NCI-H2171 (cell line): Measurements from ENCODE around the gene SH3D21.

Source experiments
- DNase-seq: peaks from one replicate; lab custom pipeline; 2025; lab: John Stamatoyannopoulos, UW

The SH3D21 gene

DNA sequence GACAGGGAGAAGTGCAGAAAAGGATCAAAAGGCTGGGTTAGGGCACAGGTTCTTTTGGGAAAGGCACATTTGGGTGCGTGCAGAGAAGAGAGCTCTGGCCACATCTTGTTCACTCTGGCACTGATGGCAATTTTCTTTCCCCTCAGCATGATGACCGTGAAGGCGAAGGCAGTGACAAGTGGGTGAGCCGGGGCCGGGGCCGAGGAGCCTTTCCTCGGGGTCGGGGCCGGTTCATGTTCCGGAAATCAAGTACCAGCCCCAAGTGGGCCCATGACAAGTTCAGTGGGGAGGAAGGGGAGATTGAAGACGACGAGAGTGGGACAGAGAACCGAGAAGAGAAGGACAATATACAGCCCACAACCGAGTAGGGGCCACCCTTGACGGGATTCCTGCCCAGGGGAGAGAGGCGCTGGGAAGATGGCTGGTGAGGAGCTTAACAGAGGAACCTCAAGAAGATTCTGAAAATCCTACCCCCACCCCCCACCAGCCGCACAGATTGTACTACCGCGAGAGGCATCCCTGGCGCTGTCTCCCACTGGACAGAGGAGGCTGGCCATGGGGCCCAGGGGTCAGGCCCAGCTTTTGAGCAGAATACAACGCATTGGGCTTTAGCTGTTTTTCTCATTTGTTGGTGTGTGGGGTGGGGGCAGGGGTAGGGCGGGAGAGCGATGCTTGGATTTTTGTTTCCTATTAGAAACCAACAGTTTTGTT, 2.4 kb upstream of the SH3D21 start:
- no peak for DNase-seq

DNA sequence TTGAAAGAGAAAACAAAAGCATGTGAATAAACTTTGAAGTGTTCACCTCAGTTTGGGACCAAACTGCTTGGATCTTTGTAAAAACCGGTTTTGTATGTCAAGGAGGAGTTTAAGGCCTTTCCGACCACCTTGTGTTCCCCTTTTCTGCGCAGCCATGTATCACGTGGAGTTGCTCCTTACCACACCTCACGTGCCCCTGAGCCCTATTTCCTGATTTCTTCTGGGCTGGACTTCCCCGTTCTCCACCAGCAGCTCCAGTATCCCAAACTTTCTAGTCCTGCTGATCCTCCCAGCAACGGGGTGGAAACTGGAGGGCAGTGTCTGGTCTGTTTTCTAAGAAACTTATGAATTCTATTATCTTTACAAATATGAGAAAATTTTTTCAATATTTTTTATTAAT, 1.6 kb upstream of the SH3D21 start:
- DNase-seq, result no peak

DNA sequence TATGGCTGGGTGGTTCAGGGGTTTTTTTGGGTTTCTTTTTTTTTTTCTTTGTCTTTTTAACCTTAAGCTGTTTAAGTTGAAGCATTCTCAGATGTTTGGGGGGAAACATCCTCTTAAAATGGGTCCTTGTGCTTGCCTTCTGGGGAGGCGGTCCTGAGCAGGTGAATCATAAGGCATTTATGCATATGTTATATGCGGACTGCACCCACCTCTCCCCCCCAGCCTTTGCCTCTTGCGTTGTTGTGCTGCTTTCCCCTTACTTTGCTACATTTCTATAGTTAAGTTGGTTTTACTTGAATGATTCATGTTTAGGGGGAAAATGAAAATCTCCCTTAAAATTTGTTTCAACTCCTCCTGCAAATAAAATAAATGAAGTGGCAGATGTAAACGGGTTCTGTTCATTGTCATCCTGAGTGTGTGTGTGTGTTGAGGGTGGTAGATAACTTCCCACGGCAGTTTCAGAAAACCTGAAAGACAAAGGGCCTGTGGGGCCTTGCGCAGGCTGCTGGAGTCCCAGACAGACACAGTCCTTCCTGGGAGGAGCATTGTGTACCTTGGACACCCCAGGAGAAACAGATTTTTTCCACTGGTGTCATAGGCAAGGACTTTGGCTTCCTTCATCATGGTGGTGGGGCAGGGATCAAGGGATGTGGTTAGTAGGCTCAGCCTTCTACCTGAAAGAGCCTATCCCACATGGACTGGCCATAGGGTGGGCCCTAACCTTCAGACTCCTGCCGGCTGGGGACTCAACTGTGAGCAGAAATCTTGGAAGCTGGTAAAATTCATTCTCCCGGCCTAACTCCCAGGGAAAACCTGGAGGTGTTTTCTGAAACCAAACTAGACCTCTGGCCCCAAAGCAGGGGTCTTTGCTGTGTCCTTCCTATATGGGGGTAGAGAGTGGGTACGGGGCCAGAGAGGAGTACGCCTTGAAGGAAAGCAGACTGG, 926 bp upstream of the SH3D21 start:
- DNase-seq, result no peak

DNA sequence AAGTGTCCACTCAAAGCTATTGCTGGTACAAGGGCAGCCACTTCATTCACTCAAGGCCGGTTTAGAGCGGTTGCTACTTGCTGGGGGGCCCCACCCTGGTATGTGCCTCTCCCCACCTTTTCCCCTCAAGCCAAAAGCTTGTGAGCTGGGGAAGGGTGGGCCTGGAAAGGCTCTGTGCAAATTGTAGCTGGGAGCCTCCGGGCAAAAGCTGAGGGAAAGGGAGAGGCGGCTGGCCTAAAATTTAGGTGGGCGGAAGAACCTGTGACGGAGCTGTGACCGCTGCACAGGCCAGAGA, 306 bp upstream of the SH3D21 start:
- no peak for DNase-seq

DNA sequence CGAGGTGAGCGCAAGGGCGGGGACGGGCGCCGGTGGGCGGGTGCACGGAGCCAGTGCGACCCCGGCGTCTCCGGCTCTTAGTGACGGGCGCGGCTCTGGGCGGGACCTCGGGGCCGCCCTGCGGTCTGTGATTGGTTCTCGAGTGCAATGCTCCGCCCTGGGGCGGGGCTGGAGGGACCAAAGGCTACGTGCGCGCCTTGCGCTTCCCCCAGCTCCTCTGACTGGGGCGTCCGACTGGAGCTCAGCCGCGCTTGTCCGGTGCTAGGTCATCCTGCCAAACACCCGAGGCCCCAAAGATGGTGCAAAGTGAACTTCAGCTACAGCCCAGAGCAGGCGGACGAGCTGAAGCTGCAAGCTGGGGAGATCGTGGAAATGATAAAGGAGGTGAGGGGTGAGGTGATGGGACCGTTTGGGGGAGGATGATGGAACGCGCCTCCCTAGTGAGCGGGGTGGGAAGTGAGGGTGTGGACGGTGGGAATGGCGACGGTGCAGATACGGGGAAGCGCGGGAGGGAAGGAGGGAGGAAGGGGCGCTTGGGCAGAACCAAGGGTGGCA, 811 bp downstream of the SH3D21 start:
- DNase-seq, result peak; percentile 92

DNA sequence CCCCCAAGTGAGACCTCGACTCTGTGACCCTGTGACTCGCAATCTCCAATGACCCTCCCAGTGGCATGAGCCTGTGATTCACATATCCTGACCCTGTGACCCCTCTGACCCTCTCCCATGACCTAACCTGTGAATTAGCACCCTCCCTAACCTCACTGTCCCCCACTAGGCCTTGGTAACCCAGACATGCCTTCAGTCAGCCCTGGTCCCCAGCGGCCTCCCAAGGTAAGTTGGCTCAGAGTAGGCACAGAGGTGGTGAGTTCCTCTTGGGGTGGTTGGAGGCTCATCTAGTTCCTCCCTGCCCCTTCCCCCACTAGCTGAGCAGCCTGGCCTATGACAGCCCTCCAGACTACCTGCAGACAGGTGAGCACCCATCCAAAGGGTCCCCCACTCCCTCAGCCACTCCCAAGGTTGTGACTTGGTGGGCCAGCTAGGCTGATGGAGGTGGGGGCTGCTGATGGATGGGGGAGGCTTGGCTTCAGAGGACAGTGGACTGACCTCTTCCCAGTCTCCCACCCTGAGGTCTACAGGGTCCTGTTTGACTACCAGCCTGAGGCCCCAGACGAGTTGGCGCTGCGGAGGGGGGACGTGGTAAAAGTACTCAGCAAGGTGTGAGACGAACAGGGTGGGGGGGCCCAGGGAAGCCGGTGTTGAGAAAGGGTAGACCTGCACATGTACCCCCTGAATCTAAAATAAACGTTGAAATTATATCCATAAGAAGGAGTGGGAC, 1.6 kb downstream of the SH3D21 start:
- no peak for DNase-seq

DNA sequence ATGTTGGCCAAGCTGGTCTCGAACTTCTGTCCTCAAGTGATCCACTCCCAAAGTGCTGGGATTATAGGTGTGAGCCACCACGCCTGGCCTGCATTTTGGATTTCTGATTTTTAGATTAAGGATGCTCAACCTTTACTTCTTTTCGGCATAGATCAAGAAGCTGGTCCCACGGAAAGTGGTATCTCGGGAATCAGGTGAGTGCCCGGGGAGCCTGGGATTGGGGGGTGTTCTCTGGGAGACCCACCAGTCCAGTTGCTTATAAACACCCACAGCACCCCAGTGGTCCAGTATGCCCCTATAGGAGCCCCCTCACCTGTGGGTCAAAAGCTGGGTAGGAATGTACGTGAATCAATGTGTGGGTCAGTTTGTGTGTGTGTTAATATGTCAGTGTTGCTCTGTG, 3.2 kb downstream of the SH3D21 start:
- no peak for DNase-seq

DNA sequence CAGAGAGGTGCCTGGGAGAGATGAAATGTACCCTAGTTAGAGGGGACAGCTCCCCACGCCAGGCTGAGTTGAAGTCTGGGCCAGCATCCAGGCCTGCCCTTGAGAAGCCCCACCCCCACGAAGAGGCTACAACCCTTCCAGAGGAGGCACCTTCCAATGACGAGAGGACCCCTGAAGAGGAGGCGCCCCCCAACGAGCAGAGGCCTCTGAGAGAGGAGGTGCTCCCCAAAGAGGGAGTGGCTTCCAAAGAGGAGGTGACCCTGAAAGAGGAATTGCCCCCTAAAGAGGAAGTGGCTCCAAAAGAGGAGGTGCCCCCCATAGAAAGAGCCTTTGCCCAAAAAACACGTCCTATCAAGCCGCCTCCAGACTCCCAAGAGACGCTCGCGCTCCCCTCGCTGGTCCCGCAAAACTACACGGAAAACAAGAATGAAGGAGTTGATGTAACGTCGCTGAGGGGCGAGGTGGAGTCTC, 14.2 kb downstream of the SH3D21 start:
- DNase-seq, result no peak

DNA sequence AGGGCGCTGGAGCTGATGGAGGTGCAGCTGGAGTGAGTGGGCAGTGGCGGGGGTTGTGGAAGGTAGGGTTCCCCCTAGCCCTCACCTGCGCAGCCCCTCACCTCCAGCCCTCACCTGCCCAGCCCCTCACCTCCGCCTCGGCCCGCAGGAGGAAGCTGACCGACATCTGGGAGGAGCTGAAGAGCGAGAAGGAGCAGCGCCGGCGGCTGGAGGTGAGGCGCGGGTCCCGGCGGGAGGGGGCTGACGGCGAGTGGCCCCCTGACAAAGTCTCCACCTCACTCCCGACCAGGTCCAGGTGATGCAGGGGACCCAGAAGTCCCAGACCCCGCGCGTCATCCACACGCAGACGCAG, 14.6 kb downstream of the SH3D21 start:
- no peak for DNase-seq

DNA sequence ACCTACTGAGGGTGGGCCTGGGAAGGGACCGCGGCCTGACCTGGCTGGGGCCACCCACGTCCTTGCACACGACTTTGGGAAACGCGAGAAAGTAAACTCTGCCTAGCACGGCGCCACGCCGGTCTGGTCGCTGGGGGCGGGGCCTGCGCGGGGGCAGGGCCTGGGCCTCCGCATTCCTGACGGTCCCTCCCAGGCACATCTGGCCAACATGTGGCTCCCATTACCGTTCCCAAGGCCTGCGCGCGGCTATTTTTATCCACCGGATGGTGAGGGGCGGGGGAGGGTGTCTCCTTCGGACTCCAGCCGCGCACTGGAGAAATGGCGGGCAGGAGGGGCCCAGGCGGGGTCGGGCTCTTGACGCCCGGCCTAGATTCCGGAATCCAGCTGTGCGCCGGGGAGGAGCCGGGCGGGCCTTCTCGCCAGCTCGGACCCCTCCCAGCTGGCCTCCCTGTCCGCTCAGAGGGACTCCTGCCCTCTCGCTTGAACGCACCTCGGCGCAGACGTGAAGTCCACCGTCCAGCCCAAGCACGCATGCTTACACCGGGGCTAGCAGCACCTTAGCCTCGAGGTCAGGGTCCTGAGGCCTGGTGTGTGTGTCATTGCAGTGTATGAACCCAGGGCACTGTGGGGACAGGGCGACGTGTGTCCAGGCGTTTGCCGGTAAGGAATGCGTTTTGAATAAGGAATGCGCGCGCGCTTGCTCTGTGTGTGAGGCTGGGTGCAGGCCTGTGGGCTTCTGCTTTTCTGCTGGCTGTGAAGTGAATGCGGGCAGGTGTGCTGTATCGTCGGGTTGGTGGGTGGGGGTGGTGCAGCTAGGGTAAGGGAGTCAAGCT, 15.2 kb downstream of the SH3D21 start:
- no peak for DNase-seq

DNA sequence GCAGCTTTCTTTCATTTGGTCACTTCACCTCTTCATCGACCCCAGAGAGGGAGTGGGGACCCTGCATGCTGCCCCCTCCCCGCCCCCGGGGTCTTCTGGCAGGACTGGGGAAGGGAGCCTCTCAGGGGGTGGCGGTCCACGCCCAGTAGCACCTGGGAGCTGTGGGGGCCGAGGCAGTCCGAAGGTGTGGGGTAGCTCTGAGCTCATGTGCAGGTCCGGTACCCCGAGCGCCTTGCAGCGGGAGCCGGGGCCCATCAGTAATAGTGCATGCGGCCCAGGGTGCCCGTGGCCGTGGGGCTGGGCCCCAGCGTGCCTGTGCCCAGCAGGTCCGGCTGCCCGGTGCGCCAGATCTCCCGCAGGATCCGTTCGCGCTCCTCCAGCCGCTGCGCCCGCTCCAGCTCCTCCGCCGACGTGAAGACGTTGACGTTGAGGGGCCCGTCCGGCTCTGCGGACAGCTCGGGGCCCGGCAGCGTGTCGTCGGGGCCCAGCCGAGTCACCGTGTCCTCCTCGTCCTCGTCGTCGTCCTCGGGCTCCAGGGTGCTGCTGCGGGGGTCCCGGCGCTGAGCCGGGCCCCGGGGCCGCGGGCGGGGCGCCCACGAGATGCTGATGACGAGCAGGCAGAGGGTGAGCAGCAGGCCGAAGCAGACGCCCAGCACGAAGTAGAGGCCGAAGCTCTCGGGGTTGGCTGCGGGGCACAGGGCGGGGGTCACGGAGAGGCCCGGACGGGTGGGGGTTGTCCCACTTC, 16.0 kb downstream of the SH3D21 start:
- DNase-seq, result no peak

DNA sequence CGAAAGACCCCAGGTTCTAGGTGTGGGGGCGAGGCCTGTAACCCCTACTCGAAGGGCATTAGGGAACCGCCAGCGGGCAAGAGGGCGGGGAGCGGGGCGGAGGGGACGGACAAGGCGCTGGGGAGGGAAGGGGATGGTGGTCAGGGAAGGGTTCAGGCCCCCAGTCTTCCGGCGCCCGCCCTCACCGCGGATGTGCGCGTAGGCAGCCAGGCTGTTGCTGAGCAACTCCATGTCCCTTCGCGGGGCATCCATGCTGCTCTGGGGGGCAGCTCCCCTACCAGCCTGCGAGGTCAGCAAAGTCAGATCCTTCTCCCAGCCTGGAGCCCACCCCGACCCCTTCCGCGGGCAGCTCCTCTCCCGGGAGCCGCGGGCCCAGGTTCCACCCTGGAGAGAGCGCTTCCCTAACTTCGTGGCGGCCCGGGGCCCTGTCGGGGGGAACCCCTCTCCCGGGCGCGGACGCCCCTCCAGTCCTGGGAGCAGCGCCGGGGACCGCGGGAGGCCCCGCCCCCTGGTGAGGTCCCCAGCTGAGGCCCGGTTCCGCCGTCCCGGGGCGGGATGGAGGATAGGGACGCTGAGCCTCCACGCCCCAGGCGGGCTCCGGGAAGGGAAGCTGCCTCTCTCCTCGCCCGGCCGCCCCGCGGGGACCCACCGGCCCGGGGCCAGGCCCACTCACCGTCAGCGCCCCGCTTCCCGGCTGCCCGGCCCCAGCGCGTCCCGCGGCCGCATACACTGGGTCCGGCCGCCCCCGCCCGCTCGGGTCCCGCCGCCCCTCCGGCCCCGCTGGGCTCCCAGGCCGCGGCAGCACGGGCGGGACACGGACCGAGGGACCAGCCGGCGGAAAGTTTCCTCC, 16.8 kb downstream of the SH3D21 start:
- DNase-seq, result no peak

DNA sequence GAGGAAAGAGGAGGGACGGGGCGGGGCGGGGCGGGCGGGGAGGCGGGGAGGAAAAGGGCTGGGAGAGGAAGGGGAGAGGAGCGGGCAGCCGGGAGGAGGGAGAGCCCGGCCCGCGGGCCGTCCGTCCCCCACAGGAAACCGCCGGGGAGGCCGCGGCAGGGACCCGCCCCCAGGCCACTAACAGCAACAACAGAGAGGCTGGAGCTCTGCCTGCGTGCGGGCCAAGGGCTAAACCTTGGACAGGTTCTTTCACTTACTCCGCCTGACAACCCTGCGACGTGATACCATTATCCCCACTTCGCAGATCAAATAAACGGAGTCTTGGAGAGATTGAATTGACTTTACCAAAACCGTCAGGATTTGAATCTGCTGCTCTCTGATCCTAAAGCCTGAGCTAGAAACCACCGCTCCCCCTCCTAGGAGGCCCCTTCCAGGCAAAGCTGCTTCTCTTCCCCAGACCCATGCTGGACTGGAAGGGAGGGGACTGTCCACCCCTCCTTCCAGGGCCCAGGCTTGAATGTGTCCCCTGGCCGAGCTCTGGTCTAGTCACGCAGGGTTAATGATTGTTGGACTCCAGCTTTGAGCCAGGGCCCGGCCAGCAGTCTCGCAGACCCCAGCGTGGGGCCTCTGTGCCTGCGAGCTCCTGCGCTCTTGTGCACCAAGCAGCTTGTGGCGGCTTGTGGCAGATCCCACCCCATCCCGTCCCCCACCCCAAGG, 17.6 kb downstream of the SH3D21 start, which contains the start of gene EVA1B:
Gene EVA1B, minus strand, starts transcription at position 10 of the 717 bp plus-strand sequence. CDS start 608 bp downstream, outside the sequence.
- no peak for DNase-seq

DNA sequence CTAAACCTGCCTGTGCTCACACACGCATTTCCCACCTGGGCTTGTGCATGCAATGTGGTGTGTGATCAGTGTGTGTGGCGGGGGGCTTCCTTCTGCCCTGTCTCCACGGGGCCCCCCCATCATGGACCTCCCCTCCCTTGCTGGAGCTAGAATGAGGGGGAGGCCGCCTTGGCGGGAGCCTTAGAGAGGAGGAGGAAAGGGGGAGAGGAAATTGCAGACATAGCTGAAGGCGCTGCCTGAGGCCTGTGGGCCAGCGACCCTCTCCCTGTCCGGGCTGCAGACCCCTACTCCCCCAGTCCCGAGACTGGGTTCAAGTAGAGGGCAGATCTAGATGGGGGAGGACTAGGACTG, 18.2 kb downstream of the SH3D21 start:
- DNase-seq, result no peak

DNA sequence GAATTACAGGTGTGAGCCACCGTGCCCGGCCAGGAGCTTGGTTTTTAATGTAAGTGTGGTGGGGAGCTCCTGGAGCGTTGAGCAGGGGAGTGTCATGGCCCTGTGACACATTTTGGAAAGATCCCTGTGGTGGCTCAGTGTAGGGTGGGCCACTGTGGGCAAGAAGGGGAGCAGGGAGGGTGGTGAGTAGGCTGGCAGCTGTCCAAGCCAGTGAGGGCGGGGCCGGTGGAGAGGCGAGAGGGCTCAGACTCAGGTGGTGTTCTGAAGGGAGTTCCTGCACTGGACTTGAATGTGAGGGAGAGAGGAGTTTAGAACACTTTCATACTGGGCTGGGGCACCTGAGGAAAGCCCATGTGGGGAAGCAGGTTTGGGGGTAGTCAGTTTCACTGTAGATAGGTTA, 20.3 kb downstream of the SH3D21 start:
- no peak for DNase-seq

DNA sequence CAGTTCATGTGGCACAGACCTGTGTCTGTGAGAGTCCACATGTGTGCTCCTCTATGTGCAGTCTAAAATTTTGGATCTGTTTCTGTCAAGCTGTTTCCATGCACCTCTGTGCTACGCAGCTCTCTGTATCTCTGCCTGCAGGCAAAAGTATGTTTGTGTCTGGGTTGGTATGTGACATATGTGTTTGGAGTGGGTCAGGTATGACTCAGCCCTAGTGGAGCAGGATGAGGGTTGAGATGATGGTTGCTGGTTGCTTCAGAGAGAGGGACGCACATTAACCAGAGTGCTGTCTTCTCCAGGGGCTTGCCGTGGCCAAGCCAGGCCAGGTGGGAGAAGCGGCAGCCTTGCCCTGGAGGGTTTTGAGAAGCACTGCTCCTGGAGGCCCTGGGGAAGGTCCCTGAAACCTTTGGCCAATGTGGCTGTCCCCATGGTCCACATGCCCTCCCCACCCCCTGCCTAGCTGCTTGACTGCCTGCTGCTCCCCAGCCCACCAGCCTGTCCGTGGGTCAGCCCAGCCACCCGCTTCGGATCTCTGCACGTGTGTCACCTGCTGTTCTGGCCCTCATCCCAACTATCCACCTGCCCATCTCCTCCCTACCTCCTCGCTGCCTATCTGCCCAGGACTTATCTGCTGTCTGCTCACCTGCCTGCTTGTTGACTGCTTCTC, 21.4 kb downstream of the SH3D21 start:
- no peak for DNase-seq

DNA sequence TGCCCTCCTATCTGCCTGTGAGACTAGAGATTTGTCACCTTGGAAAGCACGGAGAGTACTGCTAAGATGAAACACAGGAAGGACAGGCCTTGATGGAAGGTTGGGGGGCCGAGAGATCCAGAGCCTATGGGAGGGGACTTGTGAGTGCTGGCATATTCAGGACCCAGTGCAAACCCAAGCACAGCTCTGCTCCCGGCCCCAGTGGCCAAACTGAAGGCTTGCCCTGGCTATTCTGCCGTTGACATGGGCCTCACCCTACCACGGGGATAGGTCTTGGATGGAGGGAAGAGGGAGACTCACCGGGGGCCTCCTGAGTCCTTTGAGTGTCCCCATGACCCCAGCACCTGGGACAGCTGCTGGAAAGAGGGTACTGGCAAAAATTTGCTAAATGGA, 21.9 kb downstream of the SH3D21 start:
- DNase-seq, result no peak

DNA sequence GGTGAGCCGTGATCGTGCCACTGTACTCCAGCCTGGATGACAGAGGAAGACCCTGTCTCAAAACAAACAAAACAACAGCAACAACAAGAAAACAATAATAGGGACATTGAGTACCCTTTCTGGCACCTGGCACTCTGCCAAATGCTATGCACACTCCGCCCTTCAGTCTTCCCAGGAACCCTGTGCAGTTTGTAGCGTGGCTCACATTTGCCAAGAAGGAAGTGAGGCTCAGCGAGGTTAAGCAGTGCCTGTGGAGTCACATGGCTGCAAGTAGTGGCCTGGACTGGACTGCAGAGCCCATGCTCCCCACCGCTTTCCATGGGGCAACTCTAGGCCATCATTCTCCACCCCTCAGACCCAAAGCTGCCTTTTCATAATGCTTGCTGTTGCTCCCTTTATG, 22.5 kb downstream of the SH3D21 start:
- no peak for DNase-seq

DNA sequence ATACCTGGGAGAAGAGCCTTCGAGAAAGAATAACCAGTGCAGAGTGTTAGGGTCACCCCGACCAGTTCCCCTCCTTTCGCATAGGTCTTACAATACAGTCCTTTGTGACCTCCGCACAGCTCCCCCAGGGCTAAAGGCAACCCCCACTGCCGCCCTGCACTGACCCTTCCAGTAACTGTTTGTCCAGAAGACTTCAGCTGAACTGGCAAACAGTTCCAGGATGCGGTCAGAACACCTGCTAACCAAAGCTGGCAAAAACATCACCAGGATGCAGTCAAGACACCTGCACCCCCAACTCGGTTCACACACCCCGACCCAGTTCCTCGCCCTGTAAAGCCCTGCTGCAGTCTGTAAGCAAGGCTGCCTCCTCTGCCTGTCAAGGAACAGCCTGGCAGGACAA, 23.6 kb downstream of the SH3D21 start:
- no peak for DNase-seq
